HepG2 (cell line): ENCODE measurements around the gene PHAX. TPM values are rescaled to one million over a fixed set of nuclear protein-coding genes. Genes with fewer than 3 reads are reported as not detected.

Experiments
- BCL6 ChIP-seq: IDR thresholded peaks from 2 replicates; pipeline ENCODE4 v1.6.1; 2016; ENCODE audit warnings: missing genetic modification reagents, missing compliant biosample characterization
- DNMT1 ChIP-seq: sonication (generic); formaldehyde crosslinking; IDR thresholded peaks from 2 replicates; pipeline ENCODE4 v1.5.1; 2020; ENCODE audit warnings: mild to moderate bottlenecking, missing genetic modification reagents
- DRAP1 ChIP-seq: IDR thresholded peaks from 2 replicates; pipeline ENCODE4 v1.6.1; 2016; ENCODE audit warnings: missing genetic modification reagents, missing compliant biosample characterization
- FOXK2 ChIP-seq: fragments of 450-650 bp; IDR thresholded peaks from 2 replicates; pipeline ENCODE4 v1.6.1; 2016
- GABPA ChIP-seq, 2 experiments: IDR thresholded peaks; 2 replicates each; pipeline ENCODE4 v1.6.1; 2011 to 2016; ENCODE audit warnings: low read depth in 2 of 2, low read length in 1 of 2, missing biosample characterization in 1 of 2, missing genetic modification characterization in 1 of 2
- GLMP ChIP-seq: sonication (generic); formaldehyde crosslinking; IDR thresholded peaks from 2 replicates; pipeline ENCODE4 v1.9.0; 2021; ENCODE audit warnings: missing genetic modification reagents, mild to moderate bottlenecking, borderline replicate concordance
- MTF2 ChIP-seq: sonication (generic); formaldehyde crosslinking; IDR thresholded peaks from 2 replicates; pipeline ENCODE4 v1.5.0; 2020; ENCODE audit warnings: missing genetic modification reagents, borderline replicate concordance
- NPAS2 ChIP-seq: sonication (generic); formaldehyde crosslinking; IDR thresholded peaks from 2 replicates; pipeline ENCODE4 v1.8.0; 2022; ENCODE audit warnings: mild to moderate bottlenecking, missing genetic modification reagents, borderline replicate concordance
- SOX5 ChIP-seq: IDR thresholded peaks from 2 replicates; pipeline ENCODE4 v1.6.1; 2016; ENCODE audit warnings: borderline replicate concordance
- SYNCRIP ChIP-seq: fragments of 200-400 bp; formaldehyde crosslinking; IDR thresholded peaks from 2 replicates; pipeline ENCODE4 v1.6.1; 2018; ENCODE audit warnings: mild to moderate bottlenecking, low read depth, low read length; ENCODE audit not compliant: insufficient read depth
- TBX2 ChIP-seq: sonication (generic); formaldehyde crosslinking; IDR thresholded peaks from 2 replicates; pipeline ENCODE4 v1.5.0; 2020; ENCODE audit warnings: missing genetic modification reagents, mild to moderate bottlenecking, borderline replicate concordance
- UBTF ChIP-seq: sonication (generic); formaldehyde crosslinking; IDR thresholded peaks from 2 replicates; pipeline ENCODE4 v1.4.0; 2020; ENCODE audit warnings: mild to moderate bottlenecking, missing genetic modification reagents
- ZBTB37 ChIP-seq: sonication (generic); formaldehyde crosslinking; IDR thresholded peaks from 2 replicates; pipeline ENCODE4 v1.4.0; 2020; ENCODE audit warnings: mild to moderate bottlenecking, missing genetic modification reagents
- ZBTB8A ChIP-seq: sonication (generic); formaldehyde crosslinking; IDR thresholded peaks from 2 replicates; pipeline ENCODE4 v1.4.0; 2020; ENCODE audit warnings: mild to moderate bottlenecking, low read depth, missing genetic modification reagents, borderline replicate concordance
- ZNF20 ChIP-seq: sonication (generic); formaldehyde crosslinking; IDR thresholded peaks from 2 replicates; pipeline ENCODE4 v1.4.0; 2020; ENCODE audit warnings: mild to moderate bottlenecking, moderate library complexity, missing genetic modification reagents
- ZNF235 ChIP-seq: sonication (generic); formaldehyde crosslinking; IDR thresholded peaks from 2 replicates; pipeline ENCODE4 v1.8.1; 2023; ENCODE audit warnings: mild to moderate bottlenecking, missing genetic modification reagents, borderline replicate concordance
- ZNF329 ChIP-seq: sonication (generic); formaldehyde crosslinking; IDR thresholded peaks from 2 replicates; pipeline ENCODE4 v1.9.0; 2021; ENCODE audit warnings: low read depth, mild to moderate bottlenecking, missing genetic modification reagents
- ZNF580 ChIP-seq: IDR thresholded peaks from 2 replicates; pipeline ENCODE4 v1.6.1; 2016; ENCODE audit warnings: low read depth, borderline replicate concordance
- ZNF784 ChIP-seq: sonication (generic); formaldehyde crosslinking; IDR thresholded peaks from 2 replicates; pipeline ENCODE4 v1.5.1; 2020; ENCODE audit warnings: missing genetic modification reagents, mild to moderate bottlenecking, borderline replicate concordance
- ZZZ3 ChIP-seq: sonication (generic); formaldehyde crosslinking; IDR thresholded peaks from 2 replicates; pipeline ENCODE4 v1.4.0; 2020; ENCODE audit warnings: missing genetic modification reagents, mild to moderate bottlenecking, borderline replicate concordance
- polyA plus RNA-seq, 8 experiments: library from polyadenylated mRNA; depleted of rRNA in 3 of 8; stranded (reverse) in 7 of 8; unstranded in 1 of 8; fragments of >200 nt; fragmentation: Illumina TruSeq in 4 of 8; extraction: Trizol in 4 of 8; gene quantifications; 2 replicates each; pipeline versions ENCODE4 v1.2.1 to v1.2.3, GENCODE V29; 2011 to 2016; ENCODE audit warnings: low read depth in 4 of 8, missing spikeins in 1 of 8, mixed read lengths in 1 of 8; ENCODE audit not compliant: insufficient read depth in 1 of 8
- total RNA-seq, 5 experiments: library from RNA; depleted of rRNA; stranded (reverse); fragments of >200 nt; fragmentation: Illumina TruSeq; extraction: Trizol; gene quantifications; 2 replicates each; pipeline ENCODE4 v1.2.3, GENCODE V29; 2016; ENCODE audit warnings: low read depth in 1 of 5

PHAX gene
- total and polyA plus RNA-seq, 2 of the 13 experiments (the other 11 are each of a cell fraction or from before 2014, with no cell fraction given), result 20.0 to 59.7 TPM

- TF ChIP-seq GLMP (CRISPR knock-in tag) (no peak), ZNF20 (CRISPR knock-in tag) (no peak), ZNF580 (CRISPR knock-in tag) (no peak; the same call in 1 of the 2 replicates), TBX2 (CRISPR knock-in tag) (peak; percentile 46; the same call in 1 of the 2 replicates), BCL6 (no peak), DNMT1 (CRISPR knock-in tag) (no peak), SYNCRIP (no peak), SOX5 (no peak; the same call in 1 of the 2 replicates), FOXK2 (no peak), ZNF235 (CRISPR knock-in tag) (peak; percentile 80; the same call in 1 of the 2 replicates), NPAS2 (CRISPR knock-in tag) (no peak), ZBTB8A (CRISPR knock-in tag) (no peak), GABPA (IDR thresholded peaks at IDR 0.05; ENCODE audit: low read depth, low read length) (peak; percentile 94), GABPA (CRISPR knock-in tag; IDR thresholded peaks at IDR 0.05; ENCODE audit: low read depth) (peak; percentile 91), ZNF329 (CRISPR knock-in tag) (peak; percentile 46; the same call in 1 of the 2 replicates), MTF2 (CRISPR knock-in tag) (0 out of 2 replicates have a peak, but pooled peaks have one; percentile 64), ZNF784 (CRISPR knock-in tag) (peak; percentile 59; the same call in 1 of the 2 replicates), ZBTB37 (CRISPR knock-in tag) (no peak), DRAP1 (peak; percentile 49; the same call in 1 of the 2 replicates), UBTF (CRISPR knock-in tag) (peak; percentile 80), ZZZ3 (CRISPR knock-in tag) (no peak)
These were observed at the start of gene PHAX (continued) for GRCh38 chr5:126600631-126601511.
